H9 (cell line): ENCODE data around the gene MAD1L1. TPM values are rescaled to one million over a fixed set of nuclear protein-coding genes. Genes with fewer than 3 reads are reported as not detected.

Experiments used
- DNase-seq: peaks from one replicate; pipeline ENCODE4 v3.0.0-alpha.2; 2017
- H2AFZ ChIP-seq: one replicate; pipeline ENCODE4 v1.6.1; 2013; ENCODE audit warnings: mild to moderate bottlenecking, low read length, control low read depth, moderate library complexity
- H2AK5ac ChIP-seq: 2 replicates; pipeline ENCODE4 v1.6.1; 2013; ENCODE audit warnings: low read length, control low read depth, mixed read lengths; ENCODE audit not compliant: insufficient read length
- H2BK120ac ChIP-seq: one replicate; pipeline ENCODE4 v1.6.1; 2013; ENCODE audit warnings: low read depth, mild to moderate bottlenecking, low read length, control low read depth, inconsistent platforms; ENCODE audit not compliant: poor library complexity, severe bottlenecking
- H2BK12ac ChIP-seq: 2 replicates; pipeline ENCODE4 v1.6.1; 2013; ENCODE audit warnings: low read length, control low read depth, mixed read lengths, low read depth; ENCODE audit not compliant: insufficient read length
- H2BK15ac ChIP-seq: 2 replicates; pipeline ENCODE4 v1.6.1; 2013; ENCODE audit warnings: low read depth, low read length, control low read depth
- H2BK20ac ChIP-seq: one replicate; pipeline ENCODE4 v1.6.1; 2013; ENCODE audit warnings: low read depth, mild to moderate bottlenecking, low read length, control low read depth, inconsistent platforms; ENCODE audit not compliant: poor library complexity, severe bottlenecking
- H2BK5ac ChIP-seq: 2 replicates; pipeline ENCODE4 v1.6.1; 2013; ENCODE audit warnings: low read length, control low read depth, mixed read lengths; ENCODE audit not compliant: insufficient read length
- H3K14ac ChIP-seq: 2 replicates; pipeline ENCODE4 v1.6.1; 2013; ENCODE audit warnings: low read length, control low read depth; ENCODE audit not compliant: insufficient read depth
- H3K18ac ChIP-seq: 2 replicates; pipeline ENCODE4 v1.6.1; 2013; ENCODE audit warnings: low read depth, mild to moderate bottlenecking, mixed read lengths, low read length, control low read depth; ENCODE audit not compliant: insufficient read length
- H3K23ac ChIP-seq: 2 replicates; pipeline ENCODE4 v1.6.1; 2013; ENCODE audit warnings: low read length, control low read depth, mixed read lengths, low read depth; ENCODE audit not compliant: insufficient read length
- H3K23me2 ChIP-seq: 2 replicates; pipeline ENCODE4 v1.6.1; 2013; ENCODE audit warnings: low read depth, mild to moderate bottlenecking, mixed read lengths, low read length, control low read depth; ENCODE audit not compliant: insufficient read length, poor library complexity, severe bottlenecking
- H3K27ac ChIP-seq: 2 replicates; pipeline ENCODE4 v1.5.1; 2013; ENCODE audit warnings: low read length, control low read depth, mixed read lengths, low read depth; ENCODE audit not compliant: insufficient read length
- H3K27me3 ChIP-seq: 2 replicates; pipeline ENCODE4 v1.6.1; 2013; ENCODE audit warnings: low read length, control low read depth, inconsistent platforms; ENCODE audit not compliant: insufficient read depth
- H3K4ac ChIP-seq: 2 replicates; pipeline ENCODE4 v1.6.1; 2013; ENCODE audit warnings: low read depth, mild to moderate bottlenecking, control low read depth, inconsistent platforms, low read length, moderate library complexity
- H3K4me1 ChIP-seq: 2 replicates; pipeline ENCODE4 v1.6.1; 2013; ENCODE audit warnings: low read length, control low read depth, inconsistent platforms; ENCODE audit not compliant: insufficient read depth
- H3K4me2 ChIP-seq: 2 replicates; pipeline ENCODE4 v1.6.1; 2013; ENCODE audit warnings: low read length, control low read depth, mixed read lengths; ENCODE audit not compliant: insufficient read length, insufficient read depth
- H3K56ac ChIP-seq: 2 replicates; pipeline ENCODE4 v1.6.1; 2013; ENCODE audit warnings: low read depth, mild to moderate bottlenecking, mixed read lengths, low read length, control low read depth; ENCODE audit not compliant: insufficient read length
- H3K79me1 ChIP-seq: 2 replicates; pipeline ENCODE4 v1.6.1; 2013; ENCODE audit warnings: low read depth, mild to moderate bottlenecking, moderate library complexity, low read length, control low read depth, inconsistent platforms; ENCODE audit not compliant: insufficient read depth, poor library complexity, severe bottlenecking
- H3K79me2 ChIP-seq: 2 replicates; pipeline ENCODE4 v1.6.1; 2013; ENCODE audit warnings: low read length, control low read depth, inconsistent platforms; ENCODE audit not compliant: insufficient read depth
- H3K9ac ChIP-seq: 2 replicates; pipeline ENCODE4 v1.6.1; 2013; ENCODE audit warnings: low read length, control low read depth, mixed read lengths; ENCODE audit not compliant: insufficient read length; ENCODE audit errors: extremely low read depth
- H3K9me3 ChIP-seq: one replicate; pipeline ENCODE4 v1.6.1; 2013; ENCODE audit warnings: low read depth, low read length, inconsistent platforms; ENCODE audit not compliant: control insufficient read depth
- H3T11ph ChIP-seq: one replicate; pipeline ENCODE4 v1.6.1; 2013; ENCODE audit warnings: mild to moderate bottlenecking, low read length, control low read depth, inconsistent platforms
- H4K20me1 ChIP-seq: one replicate; pipeline ENCODE4 v1.6.1; 2013; ENCODE audit not compliant: control insufficient read depth, insufficient read length, insufficient read depth
- H4K5ac ChIP-seq: 2 replicates; pipeline ENCODE4 v1.6.1; 2013; ENCODE audit warnings: low read depth, mild to moderate bottlenecking, mixed read lengths, low read length, control low read depth; ENCODE audit not compliant: insufficient read length
- H4K8ac ChIP-seq: replicated peaks from 2 replicates; pipeline ENCODE4 v1.6.1; 2013; ENCODE audit warnings: low read length, control low read depth, mixed read lengths, low read depth; ENCODE audit not compliant: insufficient read length
- H4K91ac ChIP-seq: 2 replicates; pipeline ENCODE4 v1.6.1; 2013; ENCODE audit warnings: low read depth, mild to moderate bottlenecking, moderate library complexity, mixed read lengths, low read length, control low read depth; ENCODE audit not compliant: insufficient read length
- H3K27ac Mint-ChIP-seq, 3 experiments: 2 replicates in 2 of 3; 3 replicates in 1 of 3; pipeline ENCODE4 v1.8.0; 2020 to 2021; ENCODE audit warnings: mixed read lengths in 3 of 3, mild to moderate bottlenecking in 1 of 3, moderate library complexity in 1 of 3
- H3K27me3 Mint-ChIP-seq: 2 replicates; pipeline ENCODE4 v1.8.0; 2021; ENCODE audit warnings: low read depth, mild to moderate bottlenecking, moderate library complexity, mixed read lengths
- H3K36me3 Mint-ChIP-seq, 3 experiments: 2 replicates in 2 of 3; 3 replicates in 1 of 3; pipeline ENCODE4 v1.8.0; 2020 to 2021; ENCODE audit warnings: low read depth in 3 of 3, mixed read lengths in 3 of 3; ENCODE audit not compliant: insufficient read depth in 1 of 3
- H3K4me1 Mint-ChIP-seq, 2 experiments: 2 replicates each; pipeline ENCODE4 v1.8.0; 2020; ENCODE audit warnings: mixed read lengths in 2 of 2
- H3K4me3 Mint-ChIP-seq, 2 experiments: 2 replicates in 1 of 2; 3 replicates in 1 of 2; pipeline ENCODE4 v1.8.0; 2020 to 2021; ENCODE audit warnings: mild to moderate bottlenecking in 2 of 2, mixed read lengths in 2 of 2, moderate library complexity in 1 of 2
- H3K9me3 Mint-ChIP-seq, 2 experiments: 2 replicates in 1 of 2; 3 replicates in 1 of 2; pipeline ENCODE4 v1.8.0; 2020; ENCODE audit warnings: mild to moderate bottlenecking in 2 of 2, mixed read lengths in 2 of 2, moderate library complexity in 1 of 2
- WGBS: extraction: QIAGEN DNeasy Blood & Tissue Kit; methylation state at CpG from one replicate; pipeline ENCODE4 v1.1.7; 2013; ENCODE audit warnings: missing lambda C conversion rate, low lambda C conversion rate, mixed read lengths; ENCODE audit not compliant: insufficient read length; ENCODE audit errors: extremely low coverage; 5-methylcytosine and 5-hydroxymethylcytosine counted together
- total RNA-seq: library from RNA; stranded (reverse); gene quantifications from 2 replicates; pipeline ENCODE4 v1.2.1, GENCODE V29; 2021
- TF ChIP-seq, protein P1 (sequence below): fragments of 200-600 bp; sonication (generic); conservative IDR thresholded peaks from 3 replicates; pipeline ENCODE4 v1.8.0; 2021; ENCODE audit warnings: antibody characterized with exemption, mild to moderate bottlenecking

The MAD1L1 gene
- total RNA-seq, 1 experiment from 2014 or later, result 39.0 TPM

DNA sequence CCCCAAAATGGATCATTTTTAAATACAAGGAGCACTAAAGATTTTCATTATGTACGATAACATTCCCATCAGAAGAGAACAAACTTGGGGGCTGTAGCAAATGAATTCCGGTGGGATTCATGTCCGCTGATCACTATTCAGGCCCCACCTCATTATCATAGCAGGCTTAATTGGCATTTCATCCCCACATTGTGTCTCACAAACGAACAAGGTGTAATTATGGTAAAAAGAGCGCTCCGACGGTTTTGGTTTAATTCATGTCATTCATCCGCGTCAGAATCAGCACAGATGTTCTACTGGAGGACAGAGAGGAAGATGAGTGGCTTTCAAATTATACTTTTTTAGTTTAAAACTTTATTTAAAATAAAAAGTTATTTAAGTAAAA is 124.7 kb downstream of the MAD1L1 start:
- H3K9ac ChIP-seq, result no peak overlapping the region
- no peak overlapping the region for H3K4me2 ChIP-seq
- no CpG with 5 or more reads among the region's 9 CpGs for WGBS
- no peaks in the 10 kb centered on the region for H3K4me1 ChIP-seq
- H4K20me1 ChIP-seq, result no peaks in the 10 kb centered on the region
- H3K9me3 ChIP-seq, result no peaks in the 10 kb centered on the region
- H2BK15ac ChIP-seq, result no peak overlapping the region
- no peak overlapping the region for H3K14ac ChIP-seq
- no peak for DNase-seq
- H4K5ac ChIP-seq, result no peak overlapping the region
- no peak overlapping the region for H3K27ac ChIP-seq
- H2BK12ac ChIP-seq, result no peak overlapping the region
- no peaks in the 10 kb centered on the region; the same call in 1 of the 2 replicates for H3K79me2 ChIP-seq
- no peak overlapping the region for H4K8ac ChIP-seq
- H2BK5ac ChIP-seq, result no peak overlapping the region
- no peak overlapping the region for H3K18ac ChIP-seq
- H3K79me1 ChIP-seq, result no peaks in the 10 kb centered on the region
- no peak overlapping the region for H2AFZ ChIP-seq
- H2BK20ac ChIP-seq, result no peak overlapping the region
- H3K27me3 ChIP-seq, result no peaks in the 10 kb centered on the region
- no peak overlapping the region for H2BK120ac ChIP-seq
- Mint-ChIP-seq H3K36me3 (peaks cover 0 to 7% (median 0%) of the 10 kb centered on the region in 3 experiments; a peak in 2 of 7 replicates), H3K4me1 (peaks cover 56 to 87% of the 10 kb centered on the region in 2 experiments), H3K27me3 (no peaks in the 10 kb centered on the region), H3K9me3 (no peaks in the 10 kb centered on the region), H3K4me3 (no peak overlapping the region), H3K27ac (peak overlapping the region in 2 of 3 experiments; percentile 33 to 83; a peak in 2 of 7 replicates)
- no peak overlapping the region for H2AK5ac ChIP-seq
- no peaks in the 10 kb centered on the region for H3K23me2 ChIP-seq
- H3K23ac ChIP-seq, result no peak overlapping the region
- H3K4ac ChIP-seq, result no peak overlapping the region
- no peak overlapping the region for H4K91ac ChIP-seq
- TF ChIP-seq, protein P1, sequence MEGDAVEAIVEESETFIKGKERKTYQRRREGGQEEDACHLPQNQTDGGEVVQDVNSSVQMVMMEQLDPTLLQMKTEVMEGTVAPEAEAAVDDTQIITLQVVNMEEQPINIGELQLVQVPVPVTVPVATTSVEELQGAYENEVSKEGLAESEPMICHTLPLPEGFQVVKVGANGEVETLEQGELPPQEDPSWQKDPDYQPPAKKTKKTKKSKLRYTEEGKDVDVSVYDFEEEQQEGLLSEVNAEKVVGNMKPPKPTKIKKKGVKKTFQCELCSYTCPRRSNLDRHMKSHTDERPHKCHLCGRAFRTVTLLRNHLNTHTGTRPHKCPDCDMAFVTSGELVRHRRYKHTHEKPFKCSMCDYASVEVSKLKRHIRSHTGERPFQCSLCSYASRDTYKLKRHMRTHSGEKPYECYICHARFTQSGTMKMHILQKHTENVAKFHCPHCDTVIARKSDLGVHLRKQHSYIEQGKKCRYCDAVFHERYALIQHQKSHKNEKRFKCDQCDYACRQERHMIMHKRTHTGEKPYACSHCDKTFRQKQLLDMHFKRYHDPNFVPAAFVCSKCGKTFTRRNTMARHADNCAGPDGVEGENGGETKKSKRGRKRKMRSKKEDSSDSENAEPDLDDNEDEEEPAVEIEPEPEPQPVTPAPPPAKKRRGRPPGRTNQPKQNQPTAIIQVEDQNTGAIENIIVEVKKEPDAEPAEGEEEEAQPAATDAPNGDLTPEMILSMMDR, result no peak
- H3K56ac ChIP-seq, result no peak overlapping the region
- H3T11ph ChIP-seq, result no peak overlapping the region
